CD1c-positive myeloid dendritic cell (primary cell): ENCODE results near the gene TSPAN15.

ENCODE experiments used
- DNase-seq: peaks from one replicate; pipeline ENCODE4 v3.0.0-alpha.2; 2016; ENCODE audit errors: extremely low spot score

The TSPAN15 gene

DNA sequence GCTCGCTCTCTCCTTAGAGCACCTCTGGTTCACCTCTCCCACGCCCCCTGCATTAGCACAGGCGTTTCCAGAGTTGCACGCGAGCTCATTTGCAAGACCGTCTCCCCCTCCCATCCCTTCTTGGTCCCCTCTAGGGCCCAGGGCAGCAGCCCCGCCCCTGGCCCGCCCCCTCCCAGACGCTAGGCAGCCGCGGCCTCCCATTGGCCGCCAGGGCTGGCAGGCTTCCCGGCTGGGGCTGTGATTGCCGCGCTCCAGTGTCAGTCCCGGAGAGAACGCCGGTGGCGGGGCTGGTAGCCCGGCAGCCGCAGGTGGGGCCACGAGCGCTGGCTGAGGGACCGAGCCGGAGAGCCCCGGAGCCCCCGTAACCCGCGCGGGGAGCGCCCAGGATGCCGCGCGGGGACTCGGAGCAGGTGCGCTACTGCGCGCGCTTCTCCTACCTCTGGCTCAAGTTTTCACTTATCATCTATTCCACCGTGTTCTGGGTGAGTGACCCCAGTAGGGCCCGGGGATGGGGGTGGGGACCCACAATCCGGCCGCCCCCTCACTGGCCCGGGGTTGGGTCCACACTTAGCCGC is at the start of gene TSPAN15:
TSPAN15 (plus strand) TSS at position 257 of the 575 bp plus-strand sequence; CDS start at position 387, 130 bp downstream.
- peak; percentile 81 for DNase-seq

DNA sequence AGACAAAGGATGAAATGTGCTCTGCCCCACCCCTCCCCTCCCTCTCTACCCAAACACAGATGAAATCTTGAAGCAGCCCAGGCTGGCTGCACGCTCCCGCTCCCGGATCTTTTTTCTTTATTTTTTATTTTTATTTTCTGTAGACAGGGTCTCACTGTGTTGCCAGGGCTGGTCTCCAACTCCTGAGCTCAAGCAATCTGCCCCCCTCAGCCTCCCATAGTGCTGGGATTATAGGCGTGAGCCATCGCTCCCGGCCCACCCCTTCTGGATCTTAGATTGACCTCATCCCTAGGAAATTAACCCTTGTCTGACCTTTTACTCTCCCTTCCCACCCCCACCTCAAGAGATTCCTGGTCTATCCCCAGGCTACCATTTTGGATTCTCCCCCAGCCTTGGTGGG is 48.9 kb upstream of the TSPAN15 start:
- DNase-seq, result no peak

DNA sequence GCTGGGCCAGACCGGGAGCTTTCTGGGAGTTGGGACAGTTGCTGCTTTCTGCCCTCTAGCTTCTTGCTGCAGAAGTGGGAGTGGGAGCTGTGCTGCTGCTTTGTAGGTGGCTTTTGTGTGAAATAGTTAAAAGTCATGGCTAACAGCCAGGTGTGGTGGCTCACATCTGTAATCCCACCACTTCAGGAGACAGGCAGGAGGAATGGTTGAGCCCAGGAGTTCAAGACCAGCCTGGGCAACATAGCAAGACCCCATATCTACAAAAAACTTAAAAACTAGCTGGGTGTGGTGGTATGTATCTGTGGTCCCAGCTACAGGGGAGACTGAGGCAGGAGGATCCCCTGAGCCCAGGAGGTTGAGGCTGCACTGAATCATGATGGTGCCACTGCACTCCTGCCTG is 48.2 kb upstream of the TSPAN15 start:
- DNase-seq, result no peak

DNA sequence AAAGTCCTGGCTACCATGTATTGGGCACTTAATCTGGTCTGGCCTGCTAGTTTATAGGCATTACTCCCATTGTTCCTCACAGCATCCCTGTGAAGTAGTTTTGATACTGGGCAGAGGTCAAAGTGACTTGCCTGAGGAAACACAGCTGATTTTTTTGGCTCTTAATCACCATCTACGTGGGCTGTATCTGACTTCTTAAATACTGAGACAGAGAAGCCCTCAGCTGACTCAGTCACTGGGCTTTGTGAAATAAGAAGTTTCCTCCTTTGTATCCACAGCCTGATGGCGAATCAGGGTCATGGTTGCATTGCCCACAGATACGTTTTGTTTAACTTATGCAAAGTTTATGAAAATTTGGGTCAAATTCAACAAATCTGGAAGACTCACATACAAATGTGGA is 47.7 kb upstream of the TSPAN15 start:
- peak; percentile 66 for DNase-seq

DNA sequence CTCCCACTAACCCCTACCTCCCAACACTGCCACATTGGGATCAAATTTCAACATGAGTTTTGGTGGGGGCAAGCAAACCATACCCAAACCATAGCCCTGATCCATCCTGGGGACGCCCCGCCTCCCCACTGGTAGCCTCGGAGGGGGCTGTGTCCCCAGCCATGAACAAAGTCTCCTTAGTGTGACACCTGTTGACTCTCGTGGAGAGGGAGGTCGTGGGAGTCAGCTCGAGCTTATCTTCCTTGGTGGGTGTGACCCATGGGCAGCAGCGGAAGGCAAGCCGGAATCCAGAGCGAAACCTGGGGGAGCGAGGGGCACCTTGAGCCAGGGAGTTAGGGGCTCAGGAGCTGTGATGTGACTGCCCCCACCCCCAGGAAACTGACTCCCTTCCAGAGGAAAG is 46.5 kb upstream of the TSPAN15 start:
- DNase-seq, result no peak

DNA sequence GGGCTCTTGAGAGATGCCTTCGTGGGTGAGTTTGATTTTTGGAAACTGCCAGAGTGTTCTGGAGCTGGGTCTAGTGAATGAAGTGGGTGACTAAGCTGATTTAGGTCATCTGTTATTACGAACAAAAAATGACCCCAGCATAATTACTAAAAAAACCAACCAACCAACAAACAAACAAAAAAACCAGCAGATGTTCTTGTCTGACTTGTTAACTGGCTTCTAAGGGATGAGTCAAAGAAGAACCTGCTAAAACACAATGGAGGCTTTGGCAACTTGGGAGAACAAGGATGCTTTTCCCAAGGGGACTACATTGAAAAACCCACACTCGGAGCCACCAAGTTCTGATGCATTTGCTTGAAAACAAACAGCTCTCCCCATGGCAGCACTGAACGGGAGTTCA is 46.0 kb upstream of the TSPAN15 start:
- DNase-seq, result no peak

DNA sequence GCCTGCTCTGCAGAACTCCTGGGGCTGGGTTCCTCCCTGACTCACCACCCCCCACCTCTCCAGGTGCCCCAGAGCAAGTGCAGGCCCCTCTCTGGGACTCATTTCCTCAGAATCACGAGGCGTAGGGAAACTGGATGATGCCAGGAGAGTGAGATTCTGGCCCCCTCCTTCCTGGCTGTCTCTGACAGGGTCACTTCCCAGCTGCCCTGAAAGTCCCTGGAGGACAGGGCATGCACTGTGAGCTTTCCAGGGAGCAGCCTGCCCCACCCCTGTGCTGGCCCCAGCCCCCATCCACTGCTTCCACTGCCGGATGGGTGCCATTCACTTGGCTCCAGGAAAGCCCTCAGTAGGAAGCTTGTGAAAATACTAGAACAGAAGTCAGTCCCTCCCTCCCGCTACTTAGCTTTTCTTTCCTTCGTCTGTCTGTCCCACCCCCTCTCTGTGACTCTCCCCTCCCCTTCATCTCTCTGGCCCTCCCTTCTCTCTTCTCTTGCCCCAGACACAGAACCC is 44.9 kb upstream of the TSPAN15 start:
- DNase-seq, result no peak

DNA sequence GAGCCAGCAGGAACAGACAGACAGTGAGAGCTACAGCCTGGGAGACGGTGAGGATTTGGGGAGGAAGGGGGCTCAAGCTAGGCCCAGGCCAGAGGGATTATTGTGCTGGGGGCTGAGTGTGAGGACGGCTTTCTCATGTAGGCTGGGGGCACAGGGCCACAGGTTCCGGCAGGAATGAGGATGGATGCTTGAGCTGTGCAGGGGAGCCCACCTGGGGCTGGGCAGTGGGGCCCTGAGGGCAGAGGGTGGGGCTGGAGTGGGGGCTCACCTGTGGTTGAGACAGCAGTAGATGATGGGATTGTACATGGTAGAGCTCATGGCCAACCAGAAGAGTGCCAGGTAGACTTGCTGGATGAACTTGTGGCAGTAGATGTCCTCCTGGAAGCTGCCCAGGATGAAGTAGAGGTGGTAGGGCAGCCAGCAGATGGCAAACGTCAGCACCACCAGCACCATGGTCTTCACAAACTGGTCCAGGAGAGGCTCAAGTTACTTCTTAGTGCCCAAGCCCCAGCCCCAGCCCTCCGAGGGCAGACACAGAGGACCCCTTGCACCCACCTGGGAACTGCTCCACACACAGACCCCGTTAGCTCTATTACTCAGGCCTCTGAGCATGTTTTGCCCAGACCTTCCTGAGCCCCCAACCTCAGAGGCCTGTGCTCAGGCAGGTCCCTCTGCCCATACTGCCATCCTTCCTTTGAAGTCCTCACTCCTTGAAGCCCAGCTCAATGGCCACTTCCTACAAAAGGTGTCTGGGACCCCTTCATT is 44.3 kb upstream of the TSPAN15 start:
- no peak for DNase-seq

DNA sequence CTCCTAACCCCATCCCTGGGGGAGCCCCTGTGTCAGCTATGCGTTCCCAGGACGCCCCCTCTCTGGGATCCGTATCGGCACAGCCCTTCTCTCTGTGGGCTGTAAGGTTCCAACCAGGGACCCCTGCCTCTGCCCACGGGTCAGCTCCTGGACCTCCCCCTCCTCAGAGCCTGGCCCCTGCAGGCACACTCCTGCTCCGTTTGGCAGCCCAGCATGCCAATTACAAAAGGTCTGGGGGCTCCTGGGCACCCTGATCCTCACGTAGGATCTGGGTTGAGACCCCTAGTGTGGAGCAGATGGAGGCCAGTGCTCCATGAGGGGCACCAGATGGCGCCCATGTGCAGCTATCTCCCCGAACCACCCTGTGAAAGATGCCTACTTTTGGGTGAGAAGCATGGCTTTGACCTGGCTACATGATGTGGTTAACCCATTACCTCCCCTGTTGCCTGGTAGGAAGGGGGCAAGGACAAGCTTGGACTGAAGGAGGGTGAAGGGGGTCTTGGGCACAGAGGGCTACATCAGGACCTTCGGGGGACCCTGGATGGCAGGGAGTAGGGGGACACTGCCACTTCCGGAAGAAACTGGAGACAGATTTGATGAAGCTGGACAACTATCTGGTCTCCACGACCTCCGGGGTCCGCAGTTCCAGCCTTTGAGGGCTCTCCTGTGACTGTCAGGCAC is 43.5 kb upstream of the TSPAN15 start:
- DNase-seq, result no peak

DNA sequence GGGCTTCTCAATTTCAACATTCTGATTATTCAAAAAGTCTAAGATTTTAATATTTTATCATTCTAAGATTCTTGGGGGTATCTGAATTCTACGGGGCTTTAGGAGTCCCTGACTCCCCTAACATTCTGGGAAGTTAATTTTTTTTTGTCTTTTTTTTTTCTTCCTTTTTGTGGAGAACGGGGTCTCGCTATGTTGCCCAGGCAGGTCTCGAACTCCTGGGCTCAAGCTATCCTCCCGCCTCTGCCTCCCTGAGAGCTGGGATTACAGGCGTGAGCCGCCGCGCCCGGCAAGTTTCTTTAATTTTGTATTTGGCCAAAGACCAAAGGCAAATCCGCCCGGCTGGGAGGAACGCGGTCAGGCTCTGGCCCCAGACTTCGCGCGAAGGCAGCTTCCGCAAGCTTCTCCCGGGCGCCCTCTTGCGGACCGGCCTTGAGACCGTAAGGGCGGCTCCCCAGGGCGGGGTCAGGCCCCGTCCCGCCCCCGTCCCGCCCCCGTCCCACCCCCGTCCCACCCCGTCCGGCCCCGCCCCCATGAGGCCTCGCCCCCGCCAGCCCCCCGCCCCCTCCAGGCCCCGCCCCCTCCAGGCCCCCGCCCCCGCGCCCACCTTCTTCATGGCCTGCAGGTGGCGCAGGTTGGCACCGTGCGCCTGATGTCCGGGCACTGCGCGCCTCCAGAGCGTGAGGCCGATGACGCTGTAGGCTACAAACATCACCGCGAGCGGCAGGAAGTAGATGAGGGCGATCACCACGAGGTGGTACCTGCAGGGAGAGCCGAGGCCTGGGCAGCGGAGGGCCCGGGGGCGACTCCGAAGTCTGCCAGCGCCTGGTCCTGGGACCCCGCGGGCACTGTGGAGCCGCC is 42.7 kb upstream of the TSPAN15 start:
- peak; percentile 95 for DNase-seq

DNA sequence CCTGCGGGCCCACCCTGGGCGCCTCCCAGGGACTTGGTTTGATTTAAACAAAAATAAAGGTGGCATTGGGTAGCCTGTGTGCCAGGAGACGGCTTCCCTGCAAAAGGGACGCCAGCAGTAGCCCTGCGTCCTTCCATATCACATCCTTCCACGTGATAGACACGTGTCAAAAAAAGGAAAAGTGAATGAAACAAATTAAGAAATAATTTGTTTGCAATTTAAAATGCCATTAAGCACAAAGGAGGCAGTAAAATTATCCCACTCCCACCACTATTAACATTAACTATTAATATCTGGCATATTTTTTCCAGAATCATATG is 42.1 kb upstream of the TSPAN15 start:
- no peak for DNase-seq

DNA sequence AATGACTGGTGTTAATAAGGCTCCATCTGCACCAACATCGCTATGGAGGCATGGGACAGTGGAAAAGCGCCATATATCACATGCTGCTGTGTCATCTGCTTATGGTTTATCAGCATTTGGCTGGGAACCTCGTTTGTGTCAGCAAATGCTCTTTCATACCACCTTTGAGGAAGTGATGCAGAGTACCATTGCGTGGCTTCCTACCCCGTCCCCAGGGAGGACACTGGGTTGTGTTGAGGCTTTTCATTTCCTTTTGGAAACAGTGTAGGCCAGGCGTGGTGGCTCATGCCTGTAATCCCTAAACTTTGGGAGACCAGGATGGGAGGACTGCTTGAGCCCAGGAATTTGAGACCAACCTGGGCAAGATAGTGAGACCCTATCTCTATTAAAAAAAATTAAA is 41.3 kb upstream of the TSPAN15 start:
- peak; percentile 82 for DNase-seq

DNA sequence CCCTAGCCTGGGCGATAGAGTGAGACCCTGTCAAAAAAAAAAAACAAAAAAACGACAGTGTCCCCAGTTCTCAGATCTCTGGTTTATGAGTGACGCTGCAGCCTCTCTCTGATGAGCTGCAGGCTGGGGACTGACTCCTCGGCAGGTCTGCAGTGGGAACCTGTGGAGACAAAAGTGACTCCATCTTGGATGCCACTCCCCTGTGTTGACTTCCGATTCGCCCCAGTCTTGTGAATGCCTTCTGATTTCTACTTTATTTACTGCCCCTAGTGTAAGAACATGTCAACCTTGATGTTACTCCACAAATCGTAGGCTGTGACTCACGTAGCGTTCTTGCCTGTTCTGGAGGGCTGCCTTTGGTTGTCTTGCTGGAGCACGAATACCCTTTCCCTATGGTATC is 40.8 kb upstream of the TSPAN15 start:
- no peak for DNase-seq

DNA sequence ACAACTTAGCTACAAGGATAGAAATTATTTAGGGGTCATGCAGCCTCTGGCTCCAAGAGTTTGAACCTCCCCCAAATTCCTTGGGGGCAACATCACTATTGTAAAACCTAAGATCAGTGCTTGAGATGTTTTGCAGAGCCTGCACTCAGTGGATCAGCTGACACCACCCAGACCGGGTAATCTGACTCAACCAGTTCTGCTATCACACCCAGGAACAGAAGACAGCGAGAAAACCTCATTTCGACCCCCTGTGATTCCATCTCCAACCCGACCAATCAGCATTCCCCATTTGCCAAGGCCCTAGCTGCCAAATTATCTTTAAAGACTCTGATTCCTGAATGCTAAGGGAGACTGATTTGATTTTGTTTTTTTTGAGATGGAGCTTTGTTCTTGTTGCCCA is 39.8 kb upstream of the TSPAN15 start:
- DNase-seq, result no peak

DNA sequence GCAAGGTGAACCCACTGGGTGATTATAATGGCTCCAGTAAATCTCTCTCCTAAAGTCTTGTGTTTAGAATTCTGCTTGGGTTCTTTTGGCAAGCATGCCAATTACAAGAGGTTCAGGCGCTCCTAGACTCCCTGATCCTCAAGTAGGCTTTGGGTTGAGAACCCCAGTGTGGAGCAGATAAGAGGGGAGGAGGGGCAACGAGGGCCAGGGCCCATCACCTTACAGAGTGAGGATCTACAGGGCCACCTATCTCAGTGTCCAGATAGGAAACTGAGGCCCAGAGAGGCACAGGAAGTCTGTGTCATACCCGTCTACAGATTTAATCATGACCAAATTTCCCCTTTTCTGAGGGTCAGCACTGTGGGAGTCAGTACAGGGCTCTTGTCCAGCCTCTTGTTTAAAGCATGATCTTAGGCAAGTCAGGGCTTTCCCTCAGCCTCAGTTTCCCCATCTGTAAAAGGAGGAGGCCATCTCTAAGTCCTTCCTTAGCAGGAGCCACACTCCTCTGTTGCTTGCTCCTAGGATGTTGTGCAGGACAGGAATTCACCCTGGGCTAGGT is 39.0 kb upstream of the TSPAN15 start:
- no peak for DNase-seq

DNA sequence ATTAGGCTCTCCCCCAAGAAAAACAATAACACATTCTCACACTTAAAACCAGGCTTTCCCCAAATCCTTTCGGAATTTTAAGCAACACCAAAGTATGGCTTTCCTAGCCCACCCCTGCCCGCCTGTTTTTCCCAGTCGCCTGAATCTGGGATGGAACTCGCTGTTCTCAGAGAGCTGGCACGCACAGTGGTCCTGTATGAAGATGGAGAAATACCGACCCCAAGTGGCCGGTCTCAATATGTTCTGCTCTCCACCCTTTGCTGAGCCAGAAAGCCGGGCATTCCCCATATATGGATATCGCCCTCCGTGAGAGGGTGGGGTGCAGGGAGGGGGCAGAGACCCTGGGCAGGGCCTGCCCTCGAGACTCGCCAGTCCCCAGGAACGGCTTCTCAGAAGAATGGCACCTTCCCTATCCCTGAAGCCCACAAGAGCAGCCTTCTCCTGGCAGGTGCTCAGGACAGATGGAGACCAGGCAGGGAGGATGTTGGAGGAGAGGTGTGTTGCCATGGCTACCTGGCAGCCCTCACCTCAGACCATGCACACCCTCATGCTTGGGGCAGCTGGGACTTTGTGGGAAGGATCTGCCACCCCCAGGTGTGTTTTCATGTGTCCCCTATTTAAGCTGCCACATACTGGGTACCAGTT is 37.9 kb upstream of the TSPAN15 start:
- peak; percentile 39 for DNase-seq

DNA sequence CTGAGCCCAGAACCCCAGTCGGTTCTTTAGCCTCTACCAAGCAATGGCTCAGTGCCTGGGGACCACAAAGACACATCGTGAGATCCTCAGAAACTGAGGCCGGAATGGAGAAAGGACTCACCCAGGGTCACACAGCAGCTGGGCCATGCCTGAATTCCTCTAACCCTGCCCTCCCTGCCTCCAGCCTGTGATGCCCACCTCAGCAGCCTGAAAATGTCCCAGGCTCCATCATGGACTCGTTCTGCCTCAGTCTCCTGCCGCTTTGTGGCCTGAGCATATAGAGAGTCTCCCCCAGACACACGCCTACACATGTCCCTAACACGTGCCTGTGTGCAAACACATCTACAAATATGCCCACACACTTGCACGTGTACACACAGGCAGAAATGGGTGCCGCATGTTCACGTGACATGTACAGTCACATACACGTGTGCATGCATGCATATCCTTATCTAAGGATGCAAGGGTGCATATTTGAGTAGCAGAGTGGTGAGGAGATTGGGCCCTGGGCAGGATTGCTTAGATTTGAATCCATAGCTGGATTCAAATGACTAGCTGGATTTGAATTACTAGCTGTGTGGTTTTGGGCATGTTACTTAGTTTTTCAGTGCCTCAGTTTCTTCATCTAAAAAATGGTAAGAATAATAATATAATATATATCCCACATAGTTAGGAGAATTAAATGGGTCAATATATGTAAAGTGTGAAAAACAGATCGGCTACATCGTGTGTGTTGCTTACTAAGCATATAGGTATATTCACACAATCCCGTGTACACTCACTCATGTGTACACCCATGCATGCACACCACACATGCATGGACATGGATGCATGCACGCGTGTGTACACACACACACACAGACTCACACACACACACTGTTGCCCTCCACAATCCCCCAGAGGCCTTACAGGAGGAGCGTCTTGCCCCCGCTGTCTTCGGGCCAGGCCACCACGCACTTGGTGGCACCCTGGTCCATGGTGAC is 36.9 kb upstream of the TSPAN15 start:
- DNase-seq, result no peak

DNA sequence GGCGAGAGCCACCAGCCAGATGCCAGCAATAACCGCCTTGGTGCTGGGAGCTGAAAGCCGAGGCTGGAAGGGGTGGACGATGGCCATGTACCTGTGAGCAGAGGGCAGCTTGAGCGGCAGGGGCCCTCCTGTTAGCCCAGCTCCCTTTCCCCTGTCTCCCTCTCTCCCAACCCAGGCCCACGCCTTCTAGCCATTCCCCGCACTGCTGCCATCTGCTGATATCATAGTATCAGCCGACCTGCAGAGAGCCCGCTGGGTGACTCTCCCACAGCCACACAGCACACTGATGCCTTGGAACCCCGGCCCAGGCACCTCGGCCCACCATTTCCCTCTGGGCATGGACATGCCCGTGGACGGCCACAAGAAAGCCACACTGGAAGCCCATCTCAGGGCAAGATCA is 36.2 kb upstream of the TSPAN15 start:
- no peak for DNase-seq

DNA sequence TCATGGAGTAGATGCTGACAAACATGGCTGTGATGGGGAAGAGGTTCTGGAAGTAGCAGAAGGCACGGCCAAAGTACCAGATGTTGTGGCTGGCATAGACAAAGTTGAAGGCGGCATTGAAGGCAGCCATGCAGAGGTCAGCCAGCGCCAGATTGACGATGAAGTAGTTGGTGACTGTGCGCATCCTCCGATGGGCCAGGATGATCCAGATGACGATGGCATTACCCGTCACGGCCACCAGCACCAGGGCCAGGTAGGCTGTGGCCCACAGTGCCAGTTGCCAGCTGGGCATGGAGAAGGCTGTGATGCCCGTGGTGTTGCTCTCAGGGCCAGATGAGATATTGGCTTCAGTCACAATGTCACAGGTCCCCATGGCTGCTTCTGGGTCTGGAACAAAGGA is 35.3 kb upstream of the TSPAN15 start:
- no peak for DNase-seq

DNA sequence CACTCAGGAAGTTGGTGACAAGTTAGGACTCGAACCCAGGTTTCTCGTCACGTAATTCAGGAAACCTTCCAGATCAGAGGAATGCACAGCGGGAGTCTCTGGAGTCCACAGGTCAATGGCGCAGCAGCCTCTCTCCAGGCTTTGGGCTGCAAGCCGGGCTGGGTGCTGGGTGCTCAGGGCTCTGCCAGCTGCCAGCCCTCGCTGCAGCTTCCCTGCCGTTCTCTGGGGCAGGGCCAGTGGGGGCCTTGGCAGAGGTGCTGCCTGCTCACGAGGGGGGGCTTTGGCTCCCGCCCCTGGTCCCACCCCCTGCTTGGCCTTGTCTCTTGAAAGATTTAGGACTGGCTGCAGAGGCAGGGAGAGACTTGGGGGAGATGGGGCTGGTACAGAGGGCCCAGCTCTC is 34.6 kb upstream of the TSPAN15 start, which contains the start of gene TACR2:
TACR2 (minus strand) TSS at position 224 of the 400 bp plus-strand sequence. CDS start 595 bp downstream, outside the sequence.
- DNase-seq, result no peak
